GM12878 (cell line): ENCODE measurements around the gene PDCD6IP. TPM values are rescaled to one million over a fixed set of nuclear protein-coding genes. Genes with fewer than 3 reads are reported as not detected.

Experiments used
- BCL3 ChIP-seq: IDR thresholded peaks from 2 replicates; pipeline ENCODE4 v1.6.1; 2011; ENCODE audit warnings: borderline replicate concordance, low read depth, mild to moderate bottlenecking, moderate library complexity, low read length; ENCODE audit not compliant: insufficient read depth, poor library complexity, severe bottlenecking
- CEBPB ChIP-seq, 2 experiments: fragments of 150-350 bp in 1 of 2; IDR thresholded peaks; 2 replicates each; pipeline ENCODE4 v1.6.1; 2012 to 2014; ENCODE audit warnings: low read depth in 2 of 2, low read length in 2 of 2, borderline replicate concordance in 1 of 2, inconsistent platforms in 1 of 2
- E4F1 ChIP-seq: fragments of 450-650 bp; IDR thresholded peaks from 2 replicates; pipeline ENCODE4 v1.6.1; 2018; ENCODE audit warnings: borderline replicate concordance, mild to moderate bottlenecking; ENCODE audit not compliant: partially characterized antibody
- IKZF2 ChIP-seq, 2 experiments: fragments of 450-650 bp; IDR thresholded peaks; 2 replicates each; pipeline ENCODE4 v1.6.1; 2017; ENCODE audit warnings: mild to moderate bottlenecking in 2 of 2, moderate library complexity in 2 of 2
- IRF3 ChIP-seq: fragments of 450-650 bp; IDR thresholded peaks from 2 replicates; pipeline ENCODE4 v1.6.1; 2014; ENCODE audit warnings: mild to moderate bottlenecking
- MAX ChIP-seq: IDR thresholded peaks from 2 replicates; pipeline ENCODE4 v1.6.1; 2012; ENCODE audit warnings: low read depth, low read length, improper control_type of control experiment
- MEF2B ChIP-seq: fragments of 450-650 bp; IDR thresholded peaks from 2 replicates; pipeline ENCODE4 v1.6.1; 2018; ENCODE audit warnings: mild to moderate bottlenecking, moderate library complexity; ENCODE audit not compliant: partially characterized antibody, poor library complexity, severe bottlenecking
- MTA2 ChIP-seq: fragments of 450-650 bp; IDR thresholded peaks from 2 replicates; pipeline ENCODE4 v1.6.1; 2016; ENCODE audit warnings: low read depth, mild to moderate bottlenecking, moderate library complexity
- MYB ChIP-seq: fragments of 150-350 bp; IDR thresholded peaks from 2 replicates; pipeline ENCODE4 v1.6.1; 2014; ENCODE audit warnings: mild to moderate bottlenecking, low read depth, low read length, borderline replicate concordance
- NKRF ChIP-seq: fragments of 450-650 bp; conservative IDR thresholded peaks from 2 replicates; pipeline ENCODE4 v1.6.1; 2017; ENCODE audit warnings: mild to moderate bottlenecking, moderate library complexity
- PML ChIP-seq: IDR thresholded peaks from 2 replicates; pipeline ENCODE4 v1.6.1; 2012; ENCODE audit warnings: low read length, inconsistent platforms
- RBBP5 ChIP-seq: fragments of 200-600 bp; sonication (generic); conservative IDR thresholded peaks from 2 replicates; pipeline ENCODE4 v1.6.1; 2016
- SMARCA5 ChIP-seq: fragments of 450-650 bp; IDR thresholded peaks from 2 replicates; pipeline ENCODE4 v1.6.1; 2017; ENCODE audit warnings: mild to moderate bottlenecking
- SMC3 ChIP-seq: IDR thresholded peaks from 2 replicates; pipeline ENCODE4 v1.6.1; 2011; ENCODE audit warnings: low read length, improper control_type of control experiment, borderline replicate concordance
- TCF3 ChIP-seq: IDR thresholded peaks from 2 replicates; pipeline ENCODE4 v1.6.1; 2012; ENCODE audit warnings: low read depth, mild to moderate bottlenecking, low read length, borderline replicate concordance; ENCODE audit not compliant: insufficient read depth
- TCF7 ChIP-seq: IDR thresholded peaks from 2 replicates; pipeline ENCODE4 v1.6.1; 2014; ENCODE audit warnings: antibody characterized with exemption, borderline replicate concordance
- USF1 ChIP-seq: IDR thresholded peaks from 2 replicates; pipeline ENCODE4 v1.6.1; 2011; ENCODE audit warnings: borderline replicate concordance, low read depth, mild to moderate bottlenecking, moderate library complexity, mixed read lengths, low read length; ENCODE audit not compliant: insufficient read depth; ENCODE audit errors: extremely low read length
- polyA plus RNA-seq, 11 experiments: library from polyadenylated mRNA; depleted of rRNA in 4 of 11; unstranded in 6 of 11; stranded (reverse) in 5 of 11; fragments of >200 nt; fragmentation: Nextera tagmentation in 4 of 11; fragmentation: Illumina TruSeq in 1 of 11; extraction: Ambion mirVana in 4 of 11; extraction: Trizol in 1 of 11; gene quantifications; 1 replicate in 1 of 11; 2 replicates in 10 of 11; pipeline versions ENCODE4 v1.2.1 to v1.2.3, GENCODE V29; 2011 to 2016; ENCODE audit warnings: inconsistent platforms in 2 of 11, missing spikeins in 2 of 11, low read depth in 1 of 11
- total RNA-seq, 4 experiments: library from RNA; depleted of rRNA in 3 of 4; stranded (reverse); fragments of >200 nt in 3 of 4; fragmentation: Illumina TruSeq in 1 of 4; extraction: Trizol in 1 of 4; gene quantifications; 2 replicates each; pipeline versions ENCODE4 v1.2.1 to v1.2.3, GENCODE V29; 2013 to 2021

The PDCD6IP gene
- total and polyA plus RNA-seq, 10 of the 15 experiments (the other 5 are each of a cell fraction or from before 2014, with no cell fraction given) = 16.0 to 169 (median 81.2) TPM

GRCh38 chr3:33798418-33799201 lies at the start of gene PDCD6IP (continued):
- no peak for TF ChIP-seq BCL3
- peak; percentile 98 for TF ChIP-seq USF1
- no peak for TF ChIP-seq SMARCA5
- 0 out of 2 replicates have a peak, but pooled peaks have one; percentile 15 for TF ChIP-seq TCF3
- TF ChIP-seq MAX = peak; percentile 98
- no peak for TF ChIP-seq MYB
- no peak for TF ChIP-seq TCF7
- no peak for TF ChIP-seq CEBPB (IDR thresholded peaks at IDR 0.05; ENCODE audit: borderline replicate concordance in 1 of 2, low read depth in 2 of 2, low read length in 2 of 2)
- peak; percentile 7; the same call in 1 of the 2 replicates for TF ChIP-seq MTA2
- TF ChIP-seq PML = peak; percentile 96
- no peak for TF ChIP-seq IRF3
- TF ChIP-seq MEF2B = peak; percentile 9
- TF ChIP-seq NKRF = peak; percentile 85
- no peak for TF ChIP-seq RBBP5
- peak; percentile 71 for TF ChIP-seq E4F1
- TF ChIP-seq IKZF2 (IDR thresholded peaks at IDR 0.05) = peak in 1 of 2 experiments; percentile 24; a peak in 1 of 4 replicates
- TF ChIP-seq SMC3 = no peak
